Skeletal muscle cell (primary cell): ENCODE data around the gene SAMD13.

Experiments used
- DNase-seq: peaks from one replicate; pipeline ENCODE4 v3.0.0-alpha.2; 2010; ENCODE audit warnings: low read depth
- H3K4me3 ChIP-seq: 2 replicates; pipeline ENCODE4 v1.5.1; 2011; ENCODE audit warnings: low read depth, mild to moderate bottlenecking, control low read depth, low read length, moderate library complexity

Gene SAMD13, protein sequence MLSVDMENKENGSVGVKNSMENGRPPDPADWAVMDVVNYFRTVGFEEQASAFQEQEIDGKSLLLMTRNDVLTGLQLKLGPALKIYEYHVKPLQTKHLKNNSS

DNA sequence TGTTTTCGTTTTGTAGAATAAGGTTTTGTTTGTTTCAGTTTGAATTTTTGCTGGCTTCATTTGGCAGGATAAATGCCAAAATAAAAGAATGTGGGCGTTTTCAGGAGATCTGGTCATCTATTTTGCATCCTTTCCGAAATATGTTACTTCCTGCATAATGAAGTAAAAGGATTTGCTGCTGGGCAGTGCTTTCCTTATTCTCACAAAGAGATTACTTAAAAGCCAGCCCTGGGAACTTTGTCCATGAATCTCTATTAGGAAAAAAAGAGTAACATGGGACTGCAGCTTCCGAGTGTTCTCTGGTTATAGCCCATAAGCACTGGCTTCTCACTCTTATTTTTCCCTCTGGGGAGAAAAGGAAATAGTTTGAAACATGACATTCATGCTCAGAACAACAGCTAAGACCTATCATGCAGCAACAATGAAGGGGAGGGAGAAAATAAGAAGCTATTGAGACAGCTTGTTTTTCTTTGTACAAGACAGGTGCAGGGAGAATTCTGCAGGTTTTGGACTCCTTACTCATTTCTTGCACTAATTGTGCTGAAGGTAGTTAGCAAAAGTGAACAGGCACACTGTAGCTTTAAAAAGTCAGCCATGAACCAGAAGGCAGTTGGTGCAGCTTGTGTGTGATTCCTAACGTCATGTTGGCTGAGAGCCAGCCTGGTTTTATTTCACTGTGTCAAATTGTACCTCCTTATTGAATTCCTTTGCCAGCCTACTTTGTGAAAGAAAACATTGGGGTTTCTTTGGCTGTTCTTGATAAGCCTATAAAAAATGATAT is at the start of gene SAMD13:
TSS of gene SAMD13 (plus strand) at position 705 of the 781 bp plus-strand sequence. CDS start 1,527 bp downstream, outside the sequence.
- peak within 1 kb of the TSS; percentile 37 for H3K4me3 ChIP-seq
- peak; percentile 25 for DNase-seq

DNA sequence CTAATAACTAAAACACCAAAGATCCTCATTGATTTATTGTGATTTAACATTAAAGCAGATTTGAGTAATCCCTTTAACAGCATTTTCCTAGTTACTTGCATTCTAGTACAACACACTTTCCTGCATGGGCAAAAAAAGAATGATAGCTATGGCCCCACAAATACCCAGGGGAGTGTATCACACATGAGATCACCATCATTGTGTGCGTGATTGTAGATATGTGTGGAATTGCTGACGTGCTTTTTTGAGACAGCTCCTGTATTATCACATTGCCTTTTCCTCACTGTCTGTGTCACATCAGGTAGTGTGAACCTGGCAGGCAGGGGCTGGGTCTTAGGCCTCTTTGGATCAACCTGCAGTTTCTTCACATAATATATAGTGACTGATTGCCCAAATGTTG is 48.5 kb upstream of the SAMD13 start:
- DNase-seq: peak; percentile 51
- H3K4me3 ChIP-seq: no peak overlapping the region

DNA sequence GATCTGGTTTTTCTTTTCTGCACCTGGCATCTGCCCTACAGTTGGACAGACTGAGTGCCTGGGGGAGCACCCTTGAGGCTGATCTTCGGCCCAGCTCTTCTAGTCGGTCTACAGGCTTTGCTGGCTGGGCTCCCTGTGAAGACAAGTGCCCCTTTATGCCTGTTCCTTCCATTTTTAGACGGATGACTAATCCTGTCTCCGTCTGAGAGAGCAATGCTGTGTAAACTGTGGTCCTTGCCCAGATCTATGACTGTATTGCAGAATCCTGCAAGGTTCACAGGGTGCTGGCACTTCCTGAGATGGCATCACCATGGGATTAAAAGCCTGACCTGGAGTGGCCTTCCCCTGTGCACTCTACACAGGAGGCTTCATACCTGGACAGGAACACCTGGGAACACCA is 47.6 kb upstream of the SAMD13 start:
- H3K4me3 ChIP-seq: no peak overlapping the region
- DNase-seq: peak; percentile 83

DNA sequence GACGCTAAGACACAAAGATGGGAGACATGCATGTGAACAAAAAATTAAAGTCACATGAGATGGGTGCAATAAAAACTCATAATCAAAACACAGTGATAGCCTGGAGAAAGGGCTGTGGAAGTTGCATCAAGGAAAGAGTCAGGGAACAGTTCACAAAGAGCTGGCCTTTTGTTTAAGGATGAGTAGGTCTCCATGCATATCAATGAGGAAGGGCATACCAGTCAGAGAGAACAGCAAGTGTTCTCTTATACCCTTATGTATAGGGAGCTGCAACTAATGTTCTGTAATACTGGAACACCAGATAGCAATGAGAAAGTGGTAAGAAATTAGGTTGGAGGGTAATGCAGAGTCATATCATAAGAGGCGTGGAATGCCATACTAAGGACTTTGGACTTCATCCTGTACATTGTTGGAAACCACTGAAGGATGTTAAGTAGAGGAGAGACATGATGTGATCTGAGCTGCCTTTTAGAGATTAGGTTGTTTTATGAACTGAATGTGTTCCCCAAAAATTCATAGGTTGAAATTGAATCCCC is 46.7 kb upstream of the SAMD13 start:
- no peak for DNase-seq
- no peak overlapping the region for H3K4me3 ChIP-seq

DNA sequence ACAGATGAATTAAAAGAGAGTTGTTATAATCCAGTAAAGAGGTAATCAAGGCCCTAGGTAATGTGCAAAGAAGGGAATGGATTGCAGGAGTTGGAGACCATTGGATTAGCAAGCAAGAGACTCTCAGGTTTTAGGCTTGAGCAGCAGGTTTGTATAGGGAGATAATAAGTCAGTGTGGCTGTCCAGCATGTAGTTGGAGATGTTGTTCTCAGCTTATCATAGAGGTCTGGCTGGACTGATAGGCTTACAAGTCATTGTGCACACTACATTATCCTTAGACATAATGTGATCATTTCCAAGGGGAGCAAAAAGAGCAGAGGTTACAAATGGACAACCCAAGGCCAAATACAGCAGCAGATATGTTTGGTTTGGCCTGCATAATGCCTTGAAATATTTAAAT is 45.9 kb upstream of the SAMD13 start:
- DNase-seq: no peak
- no peak overlapping the region for H3K4me3 ChIP-seq

DNA sequence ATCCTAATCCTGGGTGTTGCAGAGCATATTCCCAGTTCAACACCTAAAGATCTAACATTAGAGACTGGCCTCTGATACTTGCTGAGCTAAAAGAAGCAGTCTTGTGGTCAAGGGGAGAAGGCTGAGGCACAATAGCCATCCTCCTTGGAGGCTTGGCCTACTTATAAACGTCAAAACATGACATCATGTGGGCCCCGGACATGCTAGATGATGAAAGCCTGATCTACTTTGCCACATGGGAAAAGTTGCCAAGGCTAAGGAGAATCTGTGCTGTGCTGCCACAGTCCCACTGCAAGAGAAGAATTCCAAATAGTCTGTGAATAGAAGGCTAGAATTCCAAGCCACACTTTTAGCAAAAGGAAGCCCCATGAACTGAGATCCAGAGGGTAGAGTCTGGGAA is 43.9 kb upstream of the SAMD13 start:
- H3K4me3 ChIP-seq: no peak overlapping the region
- DNase-seq: no peak

DNA sequence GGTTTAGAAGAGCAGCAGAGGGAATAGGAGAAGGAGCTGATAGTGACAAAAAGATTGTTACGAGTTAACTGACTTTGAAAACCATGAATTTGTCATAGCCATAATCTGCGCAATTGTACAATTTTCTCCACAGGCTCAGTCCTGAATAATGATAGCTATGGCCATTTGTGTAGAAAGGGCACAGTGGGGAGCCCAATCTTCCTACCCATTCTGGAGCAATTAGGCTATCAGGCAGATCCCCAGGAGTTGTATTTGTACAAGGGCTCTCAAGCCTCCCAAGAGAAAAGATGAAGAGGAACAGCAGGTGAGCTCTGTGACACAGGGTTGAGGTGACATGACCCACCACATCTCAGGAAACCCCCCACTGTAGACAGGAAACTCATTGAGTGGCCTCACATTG is 42.1 kb upstream of the SAMD13 start:
- DNase-seq: no peak
- no peak overlapping the region for H3K4me3 ChIP-seq

DNA sequence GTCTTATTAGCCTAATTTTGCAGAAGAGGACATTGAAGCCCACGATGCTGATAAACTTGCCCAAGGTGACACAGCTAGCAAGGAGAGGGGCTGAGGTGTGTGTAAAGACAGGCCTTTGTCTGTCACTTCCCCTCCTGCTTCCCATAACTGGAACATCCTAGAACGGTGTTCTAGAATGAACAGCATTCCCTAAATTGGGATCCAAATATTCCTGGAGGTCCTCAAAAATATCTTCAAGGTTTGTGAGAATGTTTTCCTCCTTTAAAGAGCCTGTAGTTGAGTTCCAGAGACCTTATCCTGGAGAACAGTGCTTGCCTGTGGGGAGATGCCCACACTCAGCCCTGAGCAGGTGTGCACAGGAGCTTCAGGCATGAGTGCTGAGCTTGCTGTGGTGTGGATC is 41.5 kb upstream of the SAMD13 start:
- H3K4me3 ChIP-seq: no peak overlapping the region
- DNase-seq: no peak

DNA sequence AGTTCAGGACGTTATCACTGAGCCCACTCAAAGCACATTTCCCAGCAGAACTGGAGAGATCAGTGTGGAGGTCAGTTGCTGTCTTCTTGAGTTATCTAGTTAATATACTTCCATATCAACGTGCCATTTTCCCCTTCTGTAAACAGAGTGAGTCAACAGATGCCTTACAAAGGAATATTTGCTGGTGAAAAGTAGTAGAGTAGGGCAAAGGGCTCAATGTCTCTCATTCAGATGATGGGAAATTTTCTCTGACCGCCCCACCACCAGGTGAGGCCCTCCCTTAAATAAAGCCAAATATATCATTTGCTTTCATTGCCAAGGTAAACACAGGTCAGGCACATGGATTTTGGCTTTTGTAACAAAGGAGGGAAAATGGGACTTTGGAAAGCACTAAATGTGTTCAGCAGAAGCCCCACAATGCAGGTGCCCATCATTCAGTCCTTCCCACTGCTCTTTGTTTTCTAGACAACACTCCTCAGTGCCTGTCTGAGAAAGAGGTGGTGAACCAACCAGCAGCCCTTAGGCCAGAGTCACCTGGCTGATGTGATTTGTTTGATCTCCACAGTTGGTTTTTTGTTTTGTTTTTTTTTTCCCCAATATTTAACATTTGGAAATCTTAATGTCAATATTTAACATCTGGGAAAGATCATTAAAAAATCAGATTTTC is 40.5 kb upstream of the SAMD13 start:
- no peak for DNase-seq
- H3K4me3 ChIP-seq: no peak overlapping the region

DNA sequence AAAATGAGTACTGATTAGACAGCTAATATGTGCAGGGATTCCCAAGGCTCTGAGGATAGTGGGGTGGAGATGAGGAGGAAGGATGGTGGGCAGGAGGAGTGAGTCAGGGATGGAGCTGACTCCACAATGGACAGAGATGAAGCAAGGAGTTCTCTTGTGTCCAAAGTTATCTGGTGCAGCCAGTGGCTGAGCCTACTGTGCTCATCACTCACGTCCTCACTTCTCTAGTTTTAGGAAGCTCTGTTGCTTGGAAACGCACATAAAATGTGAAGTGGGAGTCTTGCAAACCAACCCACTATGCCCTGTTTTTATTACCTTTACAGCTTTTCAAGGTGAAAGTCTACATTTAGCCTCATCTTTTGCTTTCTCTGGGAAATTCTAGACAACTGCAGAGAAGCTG is 36.5 kb upstream of the SAMD13 start:
- no peak for DNase-seq
- no peak overlapping the region for H3K4me3 ChIP-seq

DNA sequence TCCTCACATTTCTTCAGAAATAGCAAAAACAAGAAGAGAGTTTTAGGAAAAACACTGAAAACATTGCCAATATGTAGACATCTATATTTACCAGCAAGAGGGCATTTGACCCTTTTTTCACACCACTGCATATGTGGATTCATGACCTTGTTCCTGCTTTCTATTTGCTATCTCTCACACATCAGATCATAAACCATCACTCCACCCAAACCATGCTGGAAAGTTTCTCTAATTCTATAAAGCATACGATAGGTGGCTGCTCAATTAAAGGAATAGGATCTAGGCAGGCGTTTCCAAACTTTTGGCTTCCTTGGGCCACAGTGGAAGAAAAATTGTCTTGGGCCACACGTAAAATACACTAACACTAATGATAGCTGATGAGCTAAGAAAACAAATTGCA is 35.6 kb upstream of the SAMD13 start:
- no peak for DNase-seq

DNA sequence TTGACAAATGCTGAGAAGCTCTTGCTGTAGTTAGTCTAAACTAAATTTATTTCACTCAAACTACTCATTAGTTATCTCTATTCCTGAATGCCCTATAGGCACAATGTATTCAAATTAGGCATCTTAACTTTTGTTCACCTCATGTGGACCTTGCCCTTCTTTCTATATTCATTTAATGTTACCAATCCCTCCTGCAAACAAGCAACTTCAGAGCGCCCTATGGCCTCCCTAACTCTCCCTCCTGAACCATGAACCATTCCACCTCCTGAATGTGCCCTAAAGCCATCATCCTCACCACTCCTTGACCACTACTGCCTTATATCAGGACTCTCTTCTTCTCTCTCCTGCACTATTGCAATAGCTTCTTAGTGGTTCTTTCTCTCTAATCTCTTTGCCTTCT is 34.8 kb upstream of the SAMD13 start:
- DNase-seq: no peak
- H3K4me3 ChIP-seq: no peak overlapping the region

More for the DNA sequence above, 35.6 kb upstream of the SAMD13 start:
- H3K4me3 ChIP-seq: no peak overlapping the region

DNA sequence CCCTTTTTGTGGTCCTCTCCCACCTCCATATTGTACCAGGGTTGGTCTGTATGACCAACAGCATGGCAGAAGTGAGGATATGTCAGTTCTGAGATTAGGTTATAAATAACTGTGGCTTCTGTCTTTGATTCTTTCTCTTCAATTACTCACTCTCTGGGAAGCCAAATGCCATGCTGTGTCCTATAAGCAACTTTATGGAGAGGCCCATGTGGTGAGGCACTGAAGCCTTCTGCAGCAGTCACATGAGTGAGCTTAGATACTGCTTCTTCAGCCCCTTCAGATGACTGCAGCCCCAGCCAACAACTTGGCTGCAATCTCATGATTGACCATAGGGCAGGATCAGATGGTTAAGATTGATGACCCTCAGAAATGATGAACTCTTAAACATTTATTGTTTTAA is 34.0 kb upstream of the SAMD13 start:
- no peak for DNase-seq

DNA sequence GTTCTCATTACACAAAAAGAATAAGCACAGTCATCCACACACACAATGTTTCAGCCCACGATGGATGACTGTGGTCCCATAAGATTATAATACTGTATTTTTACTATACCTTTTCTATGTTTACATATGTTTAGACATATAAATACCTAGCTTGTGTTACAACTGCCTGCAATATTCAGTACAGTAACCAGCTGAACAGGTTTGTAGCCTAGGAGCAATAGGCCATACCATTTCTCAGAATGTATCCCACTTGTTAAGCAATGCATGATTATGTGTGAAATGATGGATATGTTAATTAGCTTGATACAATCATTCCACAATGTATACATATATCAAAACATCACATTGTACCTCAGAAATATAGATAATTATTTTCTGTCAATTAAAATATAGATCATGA is 33.2 kb upstream of the SAMD13 start:
- no peak overlapping the region for H3K4me3 ChIP-seq
- DNase-seq: no peak

More for the DNA sequence above, 34.0 kb upstream of the SAMD13 start:
- no peak overlapping the region for H3K4me3 ChIP-seq

DNA sequence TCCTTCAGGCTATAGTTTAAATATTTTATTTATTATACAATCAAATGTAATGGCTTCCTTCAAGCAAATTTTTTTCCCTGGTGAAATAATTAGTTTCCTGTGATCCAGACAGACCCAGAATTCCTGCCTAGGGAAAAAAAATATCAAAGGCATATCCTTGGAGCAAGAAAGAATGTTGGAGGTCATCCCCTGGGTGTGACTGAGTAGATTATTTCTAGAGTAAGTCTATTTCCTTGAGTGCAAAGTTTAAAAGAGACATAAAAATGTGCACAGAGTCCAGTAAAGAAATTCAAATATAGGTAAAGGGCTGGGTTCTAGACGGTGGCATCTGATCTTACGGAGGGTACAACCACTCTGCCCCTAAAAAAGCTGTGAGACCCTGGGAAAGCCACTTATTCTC is 32.2 kb upstream of the SAMD13 start:
- no peak overlapping the region for H3K4me3 ChIP-seq
- no peak for DNase-seq

DNA sequence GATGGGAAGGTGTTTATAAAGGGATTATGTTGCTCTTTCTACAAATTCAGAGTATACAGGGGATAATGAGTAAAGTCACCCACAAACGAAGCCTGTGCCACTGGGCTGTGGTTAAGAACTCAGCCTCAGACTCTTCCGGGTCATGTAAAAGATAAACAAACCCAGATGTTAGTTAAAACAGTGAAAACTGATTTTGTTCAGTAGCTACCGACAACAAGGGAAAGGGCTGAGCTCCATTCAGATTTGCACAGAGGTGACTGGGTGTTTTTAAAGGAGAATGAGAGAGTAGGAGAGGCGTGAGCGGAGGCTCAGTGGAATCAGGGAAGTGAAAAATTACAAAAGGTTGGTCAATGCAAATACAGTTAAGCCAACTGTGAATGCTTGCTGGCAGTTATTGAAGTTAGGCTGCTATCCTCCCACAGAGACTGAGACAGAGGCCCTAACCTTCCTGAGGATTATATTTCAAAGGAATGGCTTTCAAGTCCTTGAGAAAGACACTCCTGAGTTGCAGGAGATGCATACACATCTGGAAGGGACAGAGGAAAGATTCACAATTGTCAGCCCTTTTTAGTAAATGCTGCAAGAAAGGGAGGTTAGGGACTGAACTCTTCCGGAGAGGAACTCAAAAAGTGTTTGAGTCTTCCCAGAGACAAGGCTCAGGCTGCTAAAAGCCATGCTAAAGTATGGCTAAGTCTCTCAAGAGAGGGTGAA is 29.9 kb upstream of the SAMD13 start:
- no peak for DNase-seq
- H3K4me3 ChIP-seq: no peak overlapping the region

DNA sequence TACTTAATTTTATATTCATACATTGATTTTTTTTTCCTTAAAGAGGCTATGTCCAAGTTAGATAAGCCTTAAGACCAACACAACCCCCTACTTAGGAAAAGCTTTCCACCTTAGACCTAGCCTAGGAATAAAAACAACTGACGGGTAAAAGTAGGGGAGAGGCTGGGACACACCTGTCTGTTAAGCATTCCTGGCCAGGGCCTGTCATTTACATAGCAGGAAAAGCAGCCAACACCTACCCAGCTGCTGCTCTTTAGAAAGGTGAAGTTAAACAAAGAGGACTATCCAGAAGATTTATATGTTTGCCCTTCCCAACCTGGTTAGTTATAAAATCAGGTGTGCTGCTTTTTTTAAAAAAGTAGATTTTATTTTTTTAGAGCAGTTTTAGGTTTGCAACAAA is 29.1 kb upstream of the SAMD13 start:
- H3K4me3 ChIP-seq: no peak overlapping the region
- no peak for DNase-seq

DNA sequence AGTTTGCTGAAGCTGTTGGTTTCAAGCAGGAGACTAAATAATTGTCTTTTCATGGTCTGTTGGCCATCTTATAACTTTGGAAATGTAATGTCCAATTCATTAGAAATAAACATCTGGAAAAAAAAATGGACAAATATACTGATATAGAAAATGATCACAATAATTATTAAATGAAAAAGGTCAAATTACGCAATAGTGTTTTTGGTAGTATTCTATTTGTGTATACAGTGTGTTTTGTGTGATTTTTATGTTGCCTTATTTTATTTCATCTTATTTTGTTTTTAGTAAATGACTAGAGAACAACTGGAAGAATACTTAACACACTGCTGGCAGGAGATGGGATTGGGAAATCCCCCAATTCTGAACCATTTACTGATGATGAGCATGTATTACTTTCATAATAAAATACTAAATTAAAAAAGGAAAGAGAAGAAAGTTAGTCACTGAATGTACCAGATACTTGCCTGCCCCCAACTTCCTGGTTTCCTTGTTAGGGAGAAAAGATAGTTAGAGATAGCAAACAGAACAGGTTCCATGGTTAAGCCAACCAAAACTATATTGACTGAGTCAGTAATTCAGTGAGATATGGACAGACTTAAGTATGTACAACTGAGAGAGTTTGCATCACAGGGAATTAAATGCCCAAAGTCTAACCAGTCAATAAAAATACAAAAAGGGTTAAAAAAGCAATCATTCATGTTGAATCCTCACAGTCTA is 24.0 kb upstream of the SAMD13 start:
- H3K4me3 ChIP-seq: no peak overlapping the region
- no peak for DNase-seq

DNA sequence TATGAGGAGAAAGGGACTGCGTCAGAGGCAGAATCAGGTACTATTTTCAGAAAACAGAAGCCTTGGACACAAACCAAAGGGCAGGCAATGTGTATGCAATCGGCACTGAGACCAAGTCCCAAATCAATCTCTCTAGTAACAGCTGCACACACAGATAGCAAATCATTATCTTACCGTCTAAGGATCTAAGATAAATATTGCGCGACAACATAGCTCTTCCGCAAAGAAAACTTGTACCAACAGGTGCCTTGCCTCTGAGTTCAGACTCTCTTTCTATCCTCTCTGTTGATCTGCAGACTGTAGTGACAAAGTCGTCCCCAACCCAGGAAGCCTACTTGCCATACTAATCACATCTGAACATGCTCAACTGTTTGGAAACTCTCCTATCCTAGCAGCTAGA is 22.6 kb upstream of the SAMD13 start:
- no peak overlapping the region for H3K4me3 ChIP-seq
- no peak for DNase-seq
